Dermis microvascular lymphatic vessel endothelial cell (primary cell): Measurements from ENCODE around the gene PPP1R2C. TPM values are rescaled to one million over a fixed set of nuclear protein-coding genes. Genes with fewer than 3 reads are reported as not detected.

Experiments
- DNase-seq, 2 donors: peaks; one replicate each; pipeline versions ENCODE4 v3.0.0 to v3.0.0-alpha.2; 2010; ENCODE audit warnings: low read depth in 2 of 2
- total RNA-seq: library from RNA; depleted of rRNA; stranded (reverse); fragments of >200 nt; gene quantifications from 2 replicates; pipeline ENCODE4 v1.2.1, GENCODE V29; 2014

Gene PPP1R2C
- total RNA-seq, 1 donor from 2014 or later: not detected

- DNase-seq: no peak
Observed at GRCh38 chrX:42748067-42748850, 29.7 kb downstream of the PPP1R2C start.

DNA sequence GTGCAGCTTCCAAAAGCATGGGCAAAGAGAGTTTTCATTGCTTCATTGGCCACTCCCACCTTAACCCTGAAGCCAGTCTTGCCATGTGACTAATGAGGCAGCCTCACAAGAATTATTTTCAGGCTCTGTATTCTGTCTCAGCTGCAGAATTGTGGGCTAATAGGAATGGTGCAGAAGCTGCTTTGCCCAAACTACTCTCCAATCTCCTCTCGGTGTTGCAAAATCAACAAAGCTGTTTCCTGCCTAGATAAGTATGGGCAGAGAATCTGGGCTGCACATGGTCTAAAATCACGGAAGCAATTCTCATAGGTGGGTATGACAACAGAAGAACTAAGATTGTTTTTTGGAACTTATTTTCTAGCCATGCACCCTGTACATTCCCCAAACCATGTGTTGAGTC lies 31.4 kb downstream of the PPP1R2C start:
- DNase-seq: peak in 1 of 2 donors; percentile 21

- DNase-seq: no peak
Observed at GRCh38 chrX:42740456-42740855, 37.5 kb downstream of the PPP1R2C start.

DNA sequence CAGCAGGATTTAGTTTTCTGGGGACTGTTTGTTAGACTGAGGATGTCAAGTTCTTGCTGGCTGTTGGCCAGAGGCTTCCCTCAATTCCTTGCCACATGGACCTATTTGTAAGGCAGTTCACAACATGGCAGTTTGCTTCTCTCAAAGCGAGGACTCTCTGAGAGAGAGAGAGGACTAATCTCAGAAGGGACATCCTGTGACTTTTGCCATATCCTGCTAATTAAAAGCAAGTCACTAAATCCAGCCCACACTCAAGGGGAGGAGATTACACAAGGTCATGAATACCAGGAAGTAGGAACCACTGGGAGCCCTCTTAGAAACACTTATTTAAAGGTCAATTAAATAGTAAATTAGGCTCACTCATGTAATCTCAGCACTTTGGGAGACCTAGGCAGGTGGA lies 38.2 kb downstream of the PPP1R2C start:
- DNase-seq: no peak

DNA sequence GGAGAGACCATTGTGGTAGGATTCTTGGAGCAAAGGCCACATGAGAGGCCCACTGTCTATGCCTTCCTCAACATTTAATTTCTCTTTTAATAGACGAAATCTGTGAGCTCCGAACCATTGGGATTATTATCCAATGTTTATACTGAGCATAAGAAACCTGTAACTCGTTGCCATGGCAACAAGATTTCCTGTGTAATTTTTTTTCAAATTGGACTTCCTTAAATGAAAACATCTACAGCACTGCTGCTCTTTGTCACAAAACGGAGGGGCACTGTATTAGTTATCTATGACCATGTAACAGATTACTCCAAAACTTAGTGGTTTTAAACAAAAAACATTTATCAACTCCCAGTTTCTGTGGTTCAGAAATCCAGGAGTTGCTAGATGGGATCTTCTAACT lies 38.7 kb downstream of the PPP1R2C start:
- peak in 1 of 2 donors; percentile 35 for DNase-seq

DNA sequence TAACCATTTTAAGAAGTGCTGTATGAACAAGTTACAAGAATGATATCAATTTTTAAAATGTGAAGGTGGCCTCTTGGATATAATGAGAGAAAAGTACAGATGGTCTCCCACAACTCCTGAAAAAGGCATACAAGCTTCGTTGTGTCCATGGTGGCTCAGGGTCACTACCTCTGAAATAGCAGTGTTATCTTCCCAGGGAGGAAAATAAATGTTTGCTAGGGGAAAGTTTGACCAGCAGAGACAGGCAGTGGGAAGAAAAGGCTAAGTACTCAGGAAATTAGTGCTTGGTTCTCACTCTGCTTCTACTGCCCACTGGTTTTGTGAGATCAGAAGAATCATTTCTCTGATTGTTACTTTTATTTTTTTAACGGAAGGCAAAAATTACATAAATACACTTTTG lies 39.4 kb downstream of the PPP1R2C start:
- no peak for DNase-seq

GRCh38 chrX:42735250-42735649 lies 42.7 kb downstream of the PPP1R2C start:
- DNase-seq: no peak

- no peak for DNase-seq
Observed at GRCh38 chrX:42732506-42732905, 45.5 kb downstream of the PPP1R2C start.
